Renal cortical epithelial cell (primary cell): ENCODE results near the gene KLK11. TPM values are rescaled to one million over a fixed set of nuclear protein-coding genes. Genes with fewer than 3 reads are reported as not detected.
A peak's percentile ranks its signal among the peaks of the same experiment; 100 is the strongest.
"Not testable (repeated sequence)": the region's sequence is repeated elsewhere in the genome, so short reads cannot be mapped to it uniquely, and the experiment has no call there.

ENCODE experiments used
- DNase-seq: peaks from one replicate; pipeline ENCODE4 v3.0.0-alpha.2; 2011; ENCODE audit warnings: low read depth
- total RNA-seq: library from RNA; depleted of rRNA; stranded (reverse); fragments of >200 nt; gene quantifications from 2 replicates; pipeline ENCODE4 v1.2.3, GENCODE V29; 2014

KLK11 gene
- total RNA-seq, 1 donor from 2014 or later, result not detected

DNA sequence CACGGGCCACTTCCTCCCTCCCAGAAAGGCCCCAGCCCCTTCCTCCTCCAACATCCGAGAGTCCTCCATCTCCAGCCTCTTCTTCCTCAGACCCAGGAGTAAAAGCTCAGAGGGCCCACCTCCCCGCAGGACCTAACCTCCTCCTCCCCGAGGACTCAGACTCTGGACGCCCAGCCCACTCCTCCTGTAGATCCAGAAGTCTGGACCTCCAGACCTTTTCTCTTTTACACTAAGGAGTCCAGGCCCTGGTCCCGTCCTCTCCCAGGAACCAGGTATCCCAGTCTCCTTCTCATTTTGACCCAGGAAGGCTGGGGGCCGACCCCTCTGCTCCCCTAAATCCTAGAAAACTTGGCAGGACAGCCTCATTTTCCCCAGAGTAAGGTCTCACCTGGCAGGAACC lies 23.1 kb downstream of the KLK11 start:
- no peak for DNase-seq

DNA sequence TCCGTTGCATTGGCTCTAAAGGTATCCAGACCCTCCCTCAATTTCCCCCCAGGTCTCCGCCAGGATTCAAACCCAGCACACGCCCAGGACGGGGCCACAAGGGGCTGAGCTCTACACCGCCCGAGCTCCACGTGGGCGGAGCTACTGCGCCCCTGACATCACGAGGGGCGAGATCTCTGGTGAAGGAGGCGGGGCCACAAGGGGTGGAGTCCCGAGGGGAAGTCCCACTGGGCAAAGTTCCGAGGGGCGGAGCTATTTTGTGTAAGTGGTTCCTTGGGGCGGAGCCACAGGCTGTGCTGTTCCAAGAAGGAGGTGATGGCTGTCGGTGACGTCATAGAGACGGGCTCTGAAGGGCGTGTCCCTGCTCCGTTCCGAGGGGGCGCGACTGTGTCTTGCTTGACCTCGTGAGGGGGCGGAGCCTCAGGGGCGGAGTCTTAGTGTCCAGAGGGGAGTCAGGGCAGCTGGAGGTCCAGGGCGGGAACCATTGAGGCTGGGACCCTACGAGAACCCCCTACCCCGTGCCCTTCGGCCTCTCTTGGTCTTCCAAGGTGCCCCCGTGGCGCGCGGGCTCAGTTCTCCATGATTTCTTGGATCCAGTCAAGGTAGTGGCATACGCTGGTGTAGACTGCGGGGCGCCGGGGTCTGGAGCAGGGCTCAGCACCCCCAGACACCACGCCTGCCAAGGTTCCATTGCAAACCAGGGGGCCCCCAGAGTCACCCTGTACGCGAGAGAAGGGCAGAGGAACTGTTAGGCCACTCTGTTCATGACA lies 23.7 kb downstream of the KLK11 start:
- DNase-seq, result peak; percentile 7

DNA sequence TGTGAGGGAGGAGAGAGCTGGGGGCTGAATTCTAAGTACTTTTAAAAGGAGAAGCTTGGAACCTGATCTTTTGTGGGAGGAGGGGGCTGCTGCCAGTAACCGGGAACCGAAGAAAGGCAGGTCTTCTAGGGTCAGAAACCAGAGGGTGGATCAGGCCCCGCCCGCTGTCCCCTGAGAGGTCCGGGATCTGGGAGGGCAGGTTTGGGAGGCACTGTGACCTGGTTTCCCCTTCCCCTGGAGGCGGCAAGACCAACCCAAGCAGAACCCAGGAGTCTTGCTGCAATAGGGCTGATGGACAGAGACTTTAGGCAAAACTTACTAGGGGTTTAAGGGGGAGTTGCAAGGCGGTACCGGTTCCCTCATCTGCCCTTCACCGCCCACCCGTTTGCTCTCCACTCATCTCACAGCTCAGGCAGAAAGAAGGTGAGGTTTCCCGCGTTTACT lies 24.3 kb downstream of the KLK11 start:
- no peak for DNase-seq

DNA sequence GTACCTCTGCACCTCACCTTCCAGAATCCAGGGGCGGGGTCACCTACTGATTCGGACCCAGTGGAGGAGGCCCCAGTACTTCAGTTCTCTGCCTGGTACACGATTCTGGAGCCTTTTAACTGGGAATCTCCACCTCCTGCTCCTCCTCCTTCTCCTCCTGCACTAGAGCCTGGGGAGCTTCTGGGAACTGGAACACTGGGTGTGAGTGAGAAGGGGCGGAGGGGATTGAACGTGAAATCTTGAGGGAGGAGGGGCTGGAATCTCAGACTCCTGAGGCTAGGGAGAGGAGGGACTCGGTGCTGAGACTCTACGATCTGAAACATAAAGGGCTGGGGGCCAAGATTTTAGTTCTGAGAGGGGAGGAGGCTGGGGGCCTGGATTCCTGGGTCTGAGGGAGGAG lies 24.9 kb downstream of the KLK11 start, which contains the start of gene KLK8:
TSS of gene KLK8 (minus strand) at position 90 of the 400 bp plus-strand sequence. CDS start 437 bp downstream, outside the sequence.
- no peak for DNase-seq

DNA sequence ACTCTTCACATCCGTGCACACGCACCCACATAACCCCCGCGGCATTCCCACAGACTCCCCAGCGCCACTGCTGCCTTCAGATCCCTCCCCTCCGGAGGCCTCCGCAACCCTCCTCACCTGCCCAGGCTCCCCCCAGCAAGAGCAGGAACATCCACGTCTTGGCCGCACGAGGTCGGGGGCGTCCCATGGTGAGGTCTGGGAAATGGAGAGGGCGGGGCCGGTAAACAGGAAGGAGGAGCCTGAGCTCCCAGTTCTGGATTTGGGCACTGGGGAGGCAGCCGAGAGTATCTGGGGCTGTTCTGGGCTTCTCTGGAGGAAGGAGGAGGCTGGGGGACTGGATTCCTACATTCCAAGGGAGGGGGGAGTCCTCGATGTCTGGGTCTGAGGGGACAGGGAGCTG lies 25.4 kb downstream of the KLK11 start:
- no peak for DNase-seq

DNA sequence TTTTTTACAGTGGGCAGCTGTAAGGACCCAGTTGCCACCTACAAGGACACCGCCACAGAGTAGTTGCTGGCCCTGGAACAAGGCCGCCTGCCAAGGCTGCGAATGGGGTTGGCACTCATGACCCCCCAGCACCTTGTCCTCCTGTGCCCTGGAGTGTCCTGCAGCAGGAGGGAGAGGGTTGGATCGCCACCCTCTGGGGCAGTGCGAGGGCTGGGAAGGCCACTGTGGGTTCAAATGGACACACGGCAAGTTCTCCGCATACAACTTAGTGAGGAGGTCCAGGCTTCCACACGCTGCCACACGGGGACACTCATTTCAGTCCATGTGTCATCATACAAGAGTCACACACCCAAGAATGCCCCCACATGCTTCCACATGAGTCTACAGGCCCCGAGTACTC lies 26.0 kb downstream of the KLK11 start:
- no peak for DNase-seq

DNA sequence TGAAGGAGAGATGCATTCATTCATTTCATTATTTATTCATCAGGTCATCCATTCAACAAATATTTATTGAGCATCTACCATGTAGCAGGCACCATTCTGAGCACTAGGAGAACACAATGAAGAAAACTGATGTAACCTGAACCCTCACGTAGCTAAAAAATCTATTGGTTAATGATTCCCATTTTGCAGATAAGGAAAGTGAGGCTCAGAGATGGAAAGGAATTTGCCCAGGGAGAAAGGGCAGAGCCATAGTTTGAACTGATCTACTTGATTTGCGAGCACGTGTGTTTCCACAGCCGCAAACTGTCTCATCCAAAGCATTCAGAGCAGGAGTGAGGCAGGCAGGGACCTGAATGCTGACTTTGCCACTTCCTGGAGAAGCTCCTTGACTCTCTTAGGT lies 27.7 kb downstream of the KLK11 start:
- no peak for DNase-seq

DNA sequence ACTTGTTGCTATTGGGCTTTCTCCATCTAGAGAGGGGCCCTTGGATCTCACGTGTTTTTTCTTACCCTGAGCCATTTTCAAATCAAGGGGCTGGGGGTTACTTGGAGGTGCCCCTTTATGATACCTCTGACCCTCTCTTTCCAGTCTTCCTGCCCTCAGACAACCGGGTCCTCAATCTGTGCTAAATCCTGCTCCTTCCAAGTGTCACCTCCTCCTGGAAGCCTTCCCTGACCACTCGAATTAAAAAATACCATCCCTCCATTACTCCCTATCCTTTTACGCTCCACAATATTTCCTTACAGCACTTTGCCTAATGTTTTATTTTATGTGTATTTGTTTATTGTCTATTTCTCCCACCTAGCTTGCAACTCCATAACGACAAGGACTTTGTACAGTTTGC lies 28.4 kb downstream of the KLK11 start:
- no peak for DNase-seq

DNA sequence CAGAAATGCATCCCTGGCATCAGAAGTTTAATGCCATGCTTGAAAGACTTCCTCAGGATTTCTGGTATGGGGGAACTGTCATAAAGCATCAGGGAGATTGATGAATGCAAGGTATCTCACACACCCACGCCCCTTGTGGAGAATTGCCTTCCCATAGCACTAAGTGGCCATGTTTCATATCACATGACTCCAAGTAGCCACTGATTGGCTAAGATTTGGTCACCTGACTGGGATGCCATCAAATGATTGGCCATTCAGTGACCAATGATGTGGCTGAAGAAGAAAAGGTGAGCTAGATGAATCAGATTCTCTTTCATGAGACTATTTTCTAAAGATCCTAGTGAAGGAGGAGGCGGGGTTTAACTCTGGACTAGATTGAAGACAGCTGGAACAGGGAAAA lies 32.3 kb downstream of the KLK11 start:
- DNase-seq, result no peak

DNA sequence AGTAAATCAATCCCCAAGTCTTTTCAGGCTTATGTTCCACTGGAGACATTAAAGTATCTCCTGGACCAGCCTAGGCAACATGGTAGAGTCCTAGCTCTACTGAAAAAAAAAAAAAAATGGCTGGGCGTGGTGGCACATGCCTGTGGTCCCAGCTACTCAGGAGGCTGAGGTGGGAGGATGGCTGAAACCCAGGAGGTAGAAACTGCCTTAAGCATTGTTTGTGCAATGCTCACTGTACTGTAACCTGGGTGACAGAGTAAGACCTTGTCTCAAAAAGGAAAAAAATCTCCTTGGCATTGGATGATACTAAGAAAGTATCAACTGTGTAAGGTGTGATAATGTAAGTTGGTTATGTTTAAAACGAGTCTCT lies 33.8 kb downstream of the KLK11 start:
- peak; percentile 38 for DNase-seq

DNA sequence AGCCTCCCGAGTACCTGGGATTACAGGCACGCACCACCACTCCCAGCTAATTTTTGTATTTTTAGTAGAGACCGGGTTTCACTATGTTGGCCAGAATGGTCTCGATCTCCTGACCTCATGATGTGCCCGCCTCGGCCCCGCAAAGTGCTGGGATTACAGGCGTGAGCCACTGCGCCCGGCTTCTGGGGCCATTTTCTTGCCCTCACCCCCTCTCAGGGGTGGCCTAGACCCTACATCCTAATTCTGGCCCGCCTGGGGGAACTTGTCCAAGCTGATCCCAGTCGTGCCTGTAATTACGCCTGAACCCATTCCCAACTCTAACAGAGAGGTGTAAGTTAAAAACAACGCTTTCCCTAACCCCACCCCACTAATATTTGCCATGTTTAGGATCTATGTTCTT lies 42.0 kb downstream of the KLK11 start:
- not testable (repeated sequence) for DNase-seq

DNA sequence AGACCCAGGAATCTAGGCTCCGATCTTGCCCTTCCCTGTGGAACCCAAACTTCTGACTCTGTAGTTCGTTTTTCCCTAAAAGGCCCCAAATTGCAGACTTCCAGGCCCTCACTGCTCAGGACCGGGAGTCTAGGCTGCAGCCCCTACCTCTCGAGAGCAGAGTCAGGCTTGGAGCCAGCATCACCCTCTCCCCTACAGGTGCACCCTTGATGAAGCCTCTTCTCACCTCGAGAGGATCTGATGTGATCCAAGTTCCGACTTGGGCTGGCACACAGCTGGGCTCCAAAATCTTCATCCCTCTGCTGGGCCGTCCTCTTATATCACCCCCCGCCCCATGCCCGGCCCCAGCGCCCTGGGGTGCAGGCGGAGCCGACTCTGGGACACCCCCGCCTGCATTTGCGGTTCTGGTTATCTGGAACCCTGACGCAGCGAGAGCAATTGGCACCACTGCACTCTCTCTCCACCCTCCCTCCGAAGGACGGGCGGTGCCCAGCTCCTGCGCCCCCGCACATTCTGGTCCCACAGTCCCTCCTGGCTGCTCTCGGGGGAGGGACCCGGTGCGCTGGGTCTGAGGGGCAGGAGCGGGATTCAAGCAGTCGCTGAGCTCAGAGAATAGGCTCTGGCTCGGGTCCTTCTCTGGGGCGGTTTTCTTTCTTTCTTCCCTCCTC lies 42.7 kb downstream of the KLK11 start, which contains the start of gene KLK7:
TSS of gene KLK7 (minus strand) at position 293 of the 668 bp plus-strand sequence. CDS start 1,518 bp downstream, outside the sequence.
- no peak for DNase-seq

DNA sequence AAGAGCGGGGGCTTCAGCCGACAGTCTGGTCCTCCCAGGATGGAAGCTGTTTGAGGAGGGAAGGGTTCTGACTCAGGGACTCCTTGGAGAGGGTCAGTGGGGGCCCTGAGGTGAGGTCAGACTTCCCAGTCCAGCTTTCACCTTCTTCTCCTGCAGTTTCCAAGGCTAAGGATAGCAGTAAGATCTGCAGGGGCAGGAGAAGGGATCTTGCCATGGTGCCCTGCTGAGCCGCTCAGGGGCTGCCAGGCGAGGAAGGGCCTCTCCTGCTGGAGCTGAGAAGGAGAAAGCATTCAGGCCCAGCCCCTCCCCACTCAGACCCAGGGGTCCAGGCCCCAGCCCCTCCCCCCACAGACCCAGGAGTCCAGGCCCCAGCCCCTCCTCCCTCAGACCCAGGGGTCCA lies 44.2 kb downstream of the KLK11 start:
- no peak for DNase-seq

DNA sequence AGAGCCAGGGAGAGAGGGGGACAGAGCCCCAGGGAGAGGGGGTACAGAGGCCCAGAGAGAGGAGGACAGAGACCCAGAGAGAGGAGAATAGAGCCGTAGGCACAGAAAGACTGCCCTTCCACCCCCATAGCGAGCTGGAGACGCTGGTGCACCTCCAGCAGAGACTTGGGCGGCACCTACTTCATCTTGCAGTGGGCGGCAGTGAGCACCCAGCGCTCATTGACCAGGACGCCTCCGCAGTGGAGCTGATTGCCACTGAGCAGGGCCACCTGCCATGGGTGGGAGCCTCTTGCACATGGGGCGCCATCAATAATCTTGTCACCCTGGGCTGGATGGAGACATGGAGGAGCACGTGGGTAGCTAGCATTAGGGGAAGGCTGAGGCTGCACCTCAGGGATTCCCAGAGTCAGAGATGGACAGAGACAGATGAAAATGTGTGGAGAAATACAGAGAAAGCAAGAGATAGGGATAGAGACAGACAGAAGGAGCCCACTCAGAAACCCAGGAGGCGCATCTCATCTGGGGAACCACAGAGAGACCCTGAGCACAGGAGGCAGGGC lies 44.7 kb downstream of the KLK11 start:
- no peak for DNase-seq

DNA sequence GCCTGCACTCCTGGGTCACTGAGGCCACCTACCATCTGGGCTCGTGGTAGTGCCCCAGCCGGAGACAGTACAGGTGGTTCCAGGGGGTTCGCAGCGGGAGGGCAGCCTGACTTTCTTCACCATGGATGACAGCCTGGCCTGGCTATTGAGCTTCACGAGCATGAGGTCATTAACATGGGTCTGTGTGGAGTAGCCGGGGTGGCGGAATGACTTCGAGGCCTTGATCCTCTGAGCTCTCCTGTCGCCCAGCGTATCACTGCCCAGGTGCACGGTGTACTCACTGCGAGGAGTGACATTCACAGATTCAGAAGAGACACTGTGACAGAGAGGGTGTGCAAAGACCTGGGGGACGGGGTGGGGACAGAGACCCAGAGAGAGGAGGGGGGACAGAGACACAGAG lies 46.2 kb downstream of the KLK11 start:
- DNase-seq, result no peak

DNA sequence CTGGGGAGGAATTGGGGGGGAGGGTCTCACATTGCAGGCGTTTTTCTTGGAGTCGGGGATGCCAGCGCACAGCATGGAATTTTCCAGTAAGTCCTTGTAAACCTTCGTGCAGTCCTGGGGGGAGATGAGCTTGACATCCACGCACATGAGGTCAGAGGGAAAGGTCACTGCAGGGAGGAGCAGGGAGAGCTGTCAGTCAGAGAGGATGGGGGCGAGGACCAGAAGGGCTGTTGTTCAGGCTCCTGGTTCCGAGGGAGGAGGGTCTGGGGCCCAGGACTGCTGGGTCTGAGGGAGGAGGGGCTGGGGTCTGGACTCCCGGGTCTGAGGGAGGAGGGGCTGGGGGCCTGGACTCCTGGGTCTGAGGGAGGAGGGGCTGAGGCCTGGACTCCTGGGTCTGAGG lies 46.7 kb downstream of the KLK11 start:
- no peak for DNase-seq

DNA sequence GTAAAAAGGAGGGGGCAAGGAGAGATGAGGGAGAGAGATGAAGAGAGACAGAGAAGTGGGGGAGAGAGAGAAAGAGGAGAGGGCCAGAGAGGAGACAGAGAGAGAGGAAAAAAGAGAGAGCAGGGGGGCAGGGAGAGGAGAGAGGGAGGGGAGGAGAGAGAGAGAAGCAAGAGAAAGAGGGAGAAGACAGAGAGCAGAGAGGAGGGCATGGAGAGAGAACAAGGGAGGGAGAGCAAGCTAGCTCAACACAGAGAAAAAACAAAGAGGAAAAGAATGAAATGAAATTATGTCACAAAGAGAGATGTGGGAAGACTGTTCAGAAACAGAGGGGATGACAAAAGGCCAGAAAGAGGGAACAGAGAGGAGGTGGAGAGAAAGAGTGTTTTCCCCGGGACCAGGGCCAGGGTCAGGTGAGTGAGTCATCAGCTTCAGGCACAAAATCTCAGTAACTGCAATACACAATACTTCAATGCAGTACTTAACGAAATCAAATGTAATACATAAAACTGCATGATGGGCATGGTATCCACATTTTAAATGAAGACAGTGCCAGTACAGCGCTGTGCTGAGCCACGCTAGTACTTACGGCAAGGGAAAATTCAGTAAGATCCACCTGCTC lies 47.5 kb downstream of the KLK11 start:
- no peak for DNase-seq

DNA sequence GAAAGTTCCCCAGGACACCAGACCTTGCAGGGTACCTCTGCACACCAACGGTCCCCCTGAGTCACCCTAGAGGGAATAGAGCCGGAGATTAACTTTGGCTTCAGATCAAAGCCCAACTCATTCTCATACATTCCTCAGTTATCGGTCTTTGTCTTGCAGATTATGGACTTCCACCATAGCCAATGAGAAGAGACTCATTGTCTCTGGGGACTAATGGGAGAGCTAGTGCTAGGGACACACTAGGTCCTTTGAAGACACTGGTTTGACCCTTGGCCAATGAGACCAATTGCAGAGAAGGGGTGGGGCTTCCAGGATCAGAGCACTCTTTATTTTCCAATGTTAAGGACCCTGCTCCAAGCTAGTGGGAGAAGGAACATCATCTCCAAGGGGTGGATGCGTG lies 48.8 kb downstream of the KLK11 start:
- no peak for DNase-seq

DNA sequence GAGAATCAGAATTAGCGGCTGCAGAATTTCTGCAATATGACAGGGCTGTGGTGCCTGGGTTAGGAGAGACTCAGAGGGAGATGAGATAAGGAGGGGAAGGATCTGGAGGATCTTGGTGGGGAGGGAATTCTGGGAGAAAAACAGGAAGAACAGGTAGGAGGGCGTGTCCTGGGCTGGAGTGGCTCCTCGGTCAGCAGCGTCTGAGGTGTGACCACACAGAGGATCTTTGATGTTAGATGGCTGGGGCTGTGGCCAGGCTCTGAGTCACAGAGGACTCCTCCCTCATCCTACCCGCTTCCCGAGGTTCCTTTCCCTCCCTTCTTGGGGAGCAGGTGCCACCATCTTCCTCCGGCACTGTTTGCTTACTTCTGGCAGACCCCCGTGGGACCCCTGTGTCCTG lies 50.6 kb downstream of the KLK11 start:
- peak; percentile 12 for DNase-seq

DNA sequence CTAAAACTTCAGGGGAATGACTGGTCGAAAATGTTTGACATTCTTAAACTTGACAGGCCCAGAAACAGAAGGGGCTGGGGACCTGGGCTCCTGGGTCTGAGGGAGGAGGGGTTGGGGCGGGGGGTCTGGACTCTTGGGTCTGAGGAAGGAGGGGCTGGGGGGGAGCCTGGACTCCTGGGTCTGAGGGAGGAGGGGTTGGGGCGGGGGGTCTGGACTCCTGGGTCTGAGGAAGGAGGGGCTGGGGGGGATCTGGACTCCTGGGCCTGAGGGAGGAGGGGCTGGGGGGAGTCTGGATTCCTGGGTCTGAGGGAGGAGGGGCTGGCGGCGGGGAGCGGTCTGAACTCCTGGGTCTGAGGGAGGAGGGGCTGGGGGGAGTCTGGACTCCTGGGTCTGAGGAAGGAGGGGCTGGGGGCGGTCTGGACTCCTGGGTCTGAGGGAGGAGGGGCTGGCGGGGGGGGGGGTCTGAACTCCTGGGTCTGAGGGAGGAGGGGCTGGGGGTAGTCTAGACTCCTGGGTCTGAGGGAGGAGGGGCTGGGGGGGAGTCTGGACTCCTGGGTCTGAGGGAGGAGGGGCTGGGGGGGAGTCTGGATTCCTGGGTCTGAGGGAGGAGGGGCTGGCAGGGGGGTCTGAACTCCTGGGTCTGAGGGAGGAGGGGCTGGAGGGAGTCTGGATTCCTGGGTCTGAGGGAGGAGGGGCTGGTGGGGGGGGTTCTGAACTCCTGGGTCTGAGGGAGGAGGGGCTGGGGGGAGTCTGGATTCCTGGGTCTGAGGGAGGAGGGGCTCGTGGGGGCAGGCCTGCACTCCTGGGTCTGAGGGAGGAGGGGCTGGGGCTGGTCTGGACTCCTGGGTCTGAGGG lies 51.5 kb downstream of the KLK11 start:
- no peak for DNase-seq

DNA sequence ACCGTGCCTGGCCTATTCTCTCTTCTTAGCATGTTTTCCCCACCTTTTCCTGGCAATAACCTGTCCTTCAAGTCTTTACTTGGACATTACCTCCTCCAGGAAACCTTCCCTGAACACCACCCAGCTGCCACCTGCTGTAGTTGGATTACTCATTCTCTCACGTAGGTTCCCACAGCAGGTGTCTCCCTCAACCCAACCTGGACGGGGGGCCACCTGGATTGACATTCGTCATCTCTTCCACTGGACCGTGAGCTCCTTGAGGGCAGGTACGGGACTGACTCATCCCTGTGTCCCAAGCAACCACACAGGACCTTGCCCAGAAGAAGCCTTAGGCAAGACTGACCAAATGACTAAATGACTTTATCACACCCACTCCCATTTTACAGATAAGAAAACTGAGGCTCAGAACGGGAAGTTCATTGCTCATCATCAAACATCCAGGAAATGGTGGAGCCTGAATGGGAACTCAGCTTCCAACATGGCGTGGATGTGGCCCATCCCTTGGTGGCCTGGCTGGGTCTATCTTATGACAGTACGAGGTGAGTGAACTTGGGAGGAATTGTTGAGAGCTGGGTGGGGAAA lies 53.5 kb downstream of the KLK11 start:
- DNase-seq, result peak; percentile 14
